ENCODE results near the gene CORO1C.

CORO1C gene

GRCh38 chr12:108616941-108617858 lies 114.1 kb downstream of the CORO1C start:
- H3K4me3 ChIP-seq (ENCODE audit: low read depth, low read length), result no peak overlapping the region
- DNase-seq (ENCODE audit: low read depth), result no peak
- TF ChIP-seq CTCF (IDR thresholded peaks at IDR 0.05; ENCODE audit: control insufficient read depth, extremely low read depth, insufficient read depth), result no peak

- no peak for TF ChIP-seq CTCF (IDR thresholded peaks at IDR 0.05; ENCODE audit: control insufficient read depth, extremely low read depth, insufficient read depth)
- DNase-seq (ENCODE audit: low read depth), result no peak
- no peak overlapping the region for H3K4me3 ChIP-seq (ENCODE audit: low read depth, low read length)
Measured at GRCh38 chr12:108616359-108616758, 115.0 kb downstream of the CORO1C start.

GRCh38 chr12:108615918-108616317 lies 115.4 kb downstream of the CORO1C start:
- H3K4me3 ChIP-seq (ENCODE audit: low read depth, low read length), result no peak overlapping the region

GRCh38 chr12:108614639-108615038 lies 116.7 kb downstream of the CORO1C start:
- no peak for DNase-seq (ENCODE audit: low read depth)
- H3K4me3 ChIP-seq (ENCODE audit: low read depth, low read length), result no peak overlapping the region
- TF ChIP-seq CTCF (IDR thresholded peaks at IDR 0.05; ENCODE audit: control insufficient read depth, extremely low read depth, insufficient read depth), result no peak

More at GRCh38 chr12:108615918-108616317, 115.4 kb downstream of the CORO1C start:
- no peak for DNase-seq (ENCODE audit: low read depth)
- TF ChIP-seq CTCF (IDR thresholded peaks at IDR 0.05; ENCODE audit: control insufficient read depth, extremely low read depth, insufficient read depth), result no peak

GRCh38 chr12:108614041-108614440 lies 117.3 kb downstream of the CORO1C start:
- no peak overlapping the region for H3K4me3 ChIP-seq (ENCODE audit: low read depth, low read length)
- no peak for DNase-seq (ENCODE audit: low read depth)
- no peak for TF ChIP-seq CTCF (IDR thresholded peaks at IDR 0.05; ENCODE audit: control insufficient read depth, extremely low read depth, insufficient read depth)

GRCh38 chr12:108613548-108613947 lies 117.8 kb downstream of the CORO1C start:
- no peak for TF ChIP-seq CTCF (IDR thresholded peaks at IDR 0.05; ENCODE audit: control insufficient read depth, extremely low read depth, insufficient read depth)
- no peak overlapping the region for H3K4me3 ChIP-seq (ENCODE audit: low read depth, low read length)
- DNase-seq (ENCODE audit: low read depth), result no peak

All from LNCaP clone FGC (cell line).